PC-9 (cell line): Measurements from ENCODE around the gene SIPA1L3. TPM values are rescaled to one million over a fixed set of nuclear protein-coding genes. Genes with fewer than 3 reads are reported as not detected.

ENCODE experiments used
- BruUV-seq: library from RNA; stranded (reverse); fragments of 400-500 nt; replicated peaks from 2 replicates; lab custom pipeline; 2021; lab: Mats Ljungman, UMichigan
- CTCF ChIA-PET: fragments of 300-600 bp; sonication (Branson Sonifier 250); formaldehyde crosslinking; loops from one replicate; lab custom pipeline; 2022; ENCODE audit warnings: antibody characterized with exemption; lab: Charles Lee
- POLR2A ChIA-PET: fragments of 300-600 bp; sonication (Branson Sonifier 250); formaldehyde crosslinking; loops from one replicate; lab custom pipeline; 2022; ENCODE audit warnings: antibody characterized with exemption; ENCODE audit not compliant: unreplicated experiment; lab: Charles Lee
- DNase-seq, 2 experiments: peaks; one replicate each; pipeline versions ENCODE4 v3.0.0 to v3.0.0-alpha.2; 2015 to 2022; ENCODE audit warnings: mixed read lengths in 1 of 2
- H2AFZ ChIP-seq: fragments of 200-600 bp; sonication (generic); 2 replicates; pipeline ENCODE4 v1.8.1; 2017; ENCODE audit warnings: antibody characterized with exemption
- H3F3A ChIP-seq: fragments of 200-600 bp; sonication (generic); 2 replicates; pipeline ENCODE4 v1.8.1; 2017; ENCODE audit warnings: antibody characterized with exemption, mild to moderate bottlenecking, low read depth; ENCODE audit not compliant: insufficient read depth
- H3K27ac ChIP-seq: fragments of 200-600 bp; sonication (generic); 2 replicates; pipeline ENCODE4 v1.6.1; 2016; ENCODE audit warnings: mixed run types
- H3K27me3 ChIP-seq: fragments of 200-600 bp; sonication (generic); 2 replicates; pipeline ENCODE4 v1.6.1; 2016; ENCODE audit warnings: low read depth, mixed run types; ENCODE audit not compliant: insufficient read depth
- H3K36me3 ChIP-seq: fragments of 200-600 bp; sonication (generic); 2 replicates; pipeline ENCODE4 v1.6.1; 2016; ENCODE audit warnings: low read depth, mixed run types
- H3K4me1 ChIP-seq: fragments of 200-600 bp; sonication (generic); replicated peaks from 2 replicates; pipeline ENCODE4 v1.6.1; 2016; ENCODE audit warnings: mixed run types; ENCODE audit not compliant: insufficient read depth
- H3K4me2 ChIP-seq: fragments of 200-600 bp; sonication (generic); 2 replicates; pipeline ENCODE4 v1.6.1; 2017; ENCODE audit warnings: mixed run types
- H3K4me3 ChIP-seq: fragments of 200-600 bp; sonication (generic); 2 replicates; pipeline ENCODE4 v1.6.1; 2016; ENCODE audit warnings: mixed run types
- H3K79me2 ChIP-seq: fragments of 200-600 bp; sonication (generic); 2 replicates; pipeline ENCODE4 v1.6.1; 2017; ENCODE audit warnings: low read depth, mixed run types
- H3K9me2 ChIP-seq: fragments of 200-600 bp; sonication (generic); 2 replicates; pipeline ENCODE4 v1.8.1; 2017; ENCODE audit warnings: mild to moderate bottlenecking; ENCODE audit not compliant: insufficient read depth
- H3K9me3 ChIP-seq: fragments of 200-600 bp; sonication (generic); 2 replicates; pipeline ENCODE4 v1.8.1; 2016; ENCODE audit warnings: low read depth; ENCODE audit not compliant: insufficient read depth
- H4K20me1 ChIP-seq: fragments of 200-600 bp; sonication (generic); 2 replicates; pipeline ENCODE4 v1.8.1; 2017; ENCODE audit not compliant: insufficient read depth
- EZH2 ChIP-seq: fragments of 200-600 bp; sonication (generic); IDR thresholded peaks from 2 replicates; pipeline ENCODE4 v1.8.0; 2017; ENCODE audit warnings: antibody characterized with exemption, low read depth
- intact Hi-C: fragments of 100-400 bp; cut with micrococcal nuclease; formaldehyde crosslinking; loops from one replicate; pipeline ENCODE4 v1.10.0; 2022; ENCODE audit not compliant: unreplicated experiment
- total RNA-seq: library from RNA; stranded (reverse); gene quantifications from 2 replicates; pipeline ENCODE4 v1.2.3, GENCODE V29; 2021
- TF ChIP-seq, protein P1 (sequence below): fragments of 200-600 bp; sonication (generic); conservative IDR thresholded peaks from 2 replicates; pipeline ENCODE4 v1.6.1; 2017; ENCODE audit warnings: mixed run types, antibody characterized with exemption, mild to moderate bottlenecking, moderate library complexity

The SIPA1L3 gene
- total RNA-seq, 1 experiment from 2014 or later = 55.2 TPM

- CTCF ChIA-PET = no interaction called here
- no peak overlapping the region for H3K27ac ChIP-seq
Observed at GRCh38 chr19:38017401-38018151, 110.6 kb downstream of the SIPA1L3 start.

DNA sequence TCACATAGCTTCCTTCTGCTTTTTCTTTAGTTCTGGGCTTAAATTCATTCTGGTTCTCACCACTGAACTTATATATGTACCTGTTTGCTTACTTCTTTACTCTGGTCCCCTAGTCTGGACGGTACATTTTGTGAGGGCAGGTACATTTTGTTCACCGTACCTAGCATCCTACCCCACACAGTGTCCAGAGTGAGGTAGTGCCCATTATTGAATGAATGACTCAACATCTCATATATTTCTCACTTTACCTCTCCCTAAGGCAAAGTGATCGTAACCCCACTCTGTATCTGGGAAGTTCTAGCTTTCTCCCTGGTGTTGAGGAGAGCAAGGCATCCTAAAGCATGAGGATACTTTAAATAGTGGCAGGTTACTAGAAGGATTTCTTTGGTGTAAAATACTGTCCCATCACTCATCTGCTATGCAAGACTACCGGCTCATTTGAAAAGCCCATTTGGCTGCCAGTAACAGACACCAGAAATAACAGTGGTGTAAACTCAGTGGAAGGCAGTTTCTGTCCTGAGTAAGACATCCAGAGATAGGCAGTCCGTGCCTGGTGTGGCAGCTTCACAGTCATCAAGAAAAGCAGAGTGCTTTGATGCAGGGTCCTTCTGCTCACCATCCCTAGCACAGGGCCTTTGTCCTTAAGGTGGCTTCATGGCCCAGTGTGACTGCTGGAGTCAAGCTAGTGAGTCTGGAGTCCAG lies 111.8 kb downstream of the SIPA1L3 start:
- Histone ChIP-seq H3K79me2 (0 out of 2 replicates have a peak, but pooled peaks cover 5% of the 10 kb centered on the region), H3K9me2 (no peaks in the 10 kb centered on the region; the same call in 1 of the 2 replicates), H3K9me3 (no peaks in the 10 kb centered on the region), H3F3A (peaks cover 10% of the 10 kb centered on the region; the same call in 1 of the 2 replicates), H3K27me3 (no peaks in the 10 kb centered on the region), H3K4me3 (no peak overlapping the region), H3K27ac (no peak overlapping the region), H3K4me1 (peaks cover 18% of the 10 kb centered on the region), H3K4me2 (no peak overlapping the region), H2AFZ (no peak overlapping the region), H4K20me1 (no peaks in the 10 kb centered on the region), H3K36me3 (no peaks in the 10 kb centered on the region)
- ChIA-PET POLR2A (interaction anchor here (0.6 kb wide), 1 partner anchor 355 kb away, joined by 4 read pairs; the partner anchor contains the start of gene PSMD8), CTCF (no interaction called here)
- no TSS peak for BruUV-seq
- intact Hi-C loops = loop anchor here (5.0 kb wide), 1 partner anchor 77 kb away; no protein-coding TSS in a partner anchor
- DNase-seq = no peak
- no peak for TF ChIP-seq EZH2
- TF ChIP-seq, protein P1, sequence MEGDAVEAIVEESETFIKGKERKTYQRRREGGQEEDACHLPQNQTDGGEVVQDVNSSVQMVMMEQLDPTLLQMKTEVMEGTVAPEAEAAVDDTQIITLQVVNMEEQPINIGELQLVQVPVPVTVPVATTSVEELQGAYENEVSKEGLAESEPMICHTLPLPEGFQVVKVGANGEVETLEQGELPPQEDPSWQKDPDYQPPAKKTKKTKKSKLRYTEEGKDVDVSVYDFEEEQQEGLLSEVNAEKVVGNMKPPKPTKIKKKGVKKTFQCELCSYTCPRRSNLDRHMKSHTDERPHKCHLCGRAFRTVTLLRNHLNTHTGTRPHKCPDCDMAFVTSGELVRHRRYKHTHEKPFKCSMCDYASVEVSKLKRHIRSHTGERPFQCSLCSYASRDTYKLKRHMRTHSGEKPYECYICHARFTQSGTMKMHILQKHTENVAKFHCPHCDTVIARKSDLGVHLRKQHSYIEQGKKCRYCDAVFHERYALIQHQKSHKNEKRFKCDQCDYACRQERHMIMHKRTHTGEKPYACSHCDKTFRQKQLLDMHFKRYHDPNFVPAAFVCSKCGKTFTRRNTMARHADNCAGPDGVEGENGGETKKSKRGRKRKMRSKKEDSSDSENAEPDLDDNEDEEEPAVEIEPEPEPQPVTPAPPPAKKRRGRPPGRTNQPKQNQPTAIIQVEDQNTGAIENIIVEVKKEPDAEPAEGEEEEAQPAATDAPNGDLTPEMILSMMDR = no peak

More at GRCh38 chr19:38017401-38018151, 110.6 kb downstream of the SIPA1L3 start:
- intact Hi-C loops = loop anchor here (5.0 kb wide), 1 partner anchor 75 kb away; no protein-coding TSS in a partner anchor
- Histone ChIP-seq H3K9me2 (no peaks in the 10 kb centered on the region; the same call in 1 of the 2 replicates), H3K4me1 (peaks cover 18% of the 10 kb centered on the region), H3F3A (peaks cover 15% of the 10 kb centered on the region; the same call in 1 of the 2 replicates), H3K79me2 (0 out of 2 replicates have a peak, but pooled peaks cover 5% of the 10 kb centered on the region), H3K36me3 (no peaks in the 10 kb centered on the region), H3K4me2 (no peak overlapping the region), H3K4me3 (no peak overlapping the region), H4K20me1 (no peaks in the 10 kb centered on the region), H2AFZ (no peak overlapping the region), H3K9me3 (no peaks in the 10 kb centered on the region), H3K27me3 (no peaks in the 10 kb centered on the region)
- POLR2A ChIA-PET = interaction anchor here (0.6 kb wide), 1 partner anchor 12 kb away, joined by 3 read pairs; no protein-coding TSS in a partner anchor
- TF ChIP-seq, protein P1 = no peak
- no peak for TF ChIP-seq EZH2
- no peak for DNase-seq
- no TSS peak for BruUV-seq

DNA sequence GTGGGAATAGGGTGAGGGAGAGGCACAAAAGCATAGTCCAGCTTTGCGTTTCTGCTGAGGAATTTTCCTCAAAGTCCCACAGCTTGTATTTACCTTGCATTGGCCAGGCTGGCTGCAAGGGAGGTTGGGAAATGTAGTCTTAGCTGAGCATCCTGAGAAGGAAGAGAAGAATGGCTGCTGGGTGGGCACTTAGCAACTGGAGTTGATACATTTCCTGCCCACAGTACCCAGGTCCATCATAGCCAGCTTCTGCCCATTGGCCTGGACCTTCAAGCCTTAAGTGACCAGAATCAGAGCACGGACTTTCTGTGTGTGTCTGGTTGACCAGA lies 112.4 kb downstream of the SIPA1L3 start:
- Histone ChIP-seq H3K27ac (no peak overlapping the region), H3K4me2 (no peak overlapping the region), H3K4me3 (no peak overlapping the region), H3K36me3 (no peaks in the 10 kb centered on the region), H3F3A (peaks cover 5% of the 10 kb centered on the region; the same call in 1 of the 2 replicates), H3K9me2 (no peaks in the 10 kb centered on the region; the same call in 1 of the 2 replicates), H2AFZ (no peak overlapping the region), H3K79me2 (0 out of 2 replicates have a peak, but pooled peaks cover 5% of the 10 kb centered on the region), H3K27me3 (no peaks in the 10 kb centered on the region), H3K9me3 (no peaks in the 10 kb centered on the region), H4K20me1 (no peaks in the 10 kb centered on the region), H3K4me1 (peaks cover 18% of the 10 kb centered on the region)
- DNase-seq = no peak
- CTCF ChIA-PET = interaction anchor here (0.5 kb wide), 1 partner anchor 131 kb away, joined by 7 read pairs; no protein-coding TSS in a partner anchor
- TF ChIP-seq, protein P1 = no peak
- TF ChIP-seq EZH2 = no peak
- BruUV-seq = no TSS peak
- intact Hi-C loops = loop anchor here (5.0 kb wide), 1 partner anchor 77 kb away; no protein-coding TSS in a partner anchor
- POLR2A ChIA-PET = no interaction called here
